WTC11 (cell line): ENCODE data around the gene FRAT2. TPM values are rescaled to one million over a fixed set of nuclear protein-coding genes. Genes with fewer than 3 reads are reported as not detected.
A peak's percentile ranks its signal among the peaks of the same experiment; 100 is the strongest.

Source experiments
- ATAC-seq: fragments of 200-7000 bp; cut with Tn5 transposase; 2 replicates; pipeline ENCODE4 v1.10.0; 2021; ENCODE audit warnings: mild to moderate bottlenecking, moderate library complexity
- CTCF ChIA-PET: fragments of 300-600 bp; sonication (Branson Sonifier 250); formaldehyde crosslinking; loops from one replicate; lab custom pipeline; 2021; ENCODE audit warnings: antibody characterized with exemption; lab: Charles Lee
- POLR2A ChIA-PET: fragments of 350-600 bp; sonication (Branson Sonifier 250); formaldehyde crosslinking; loops from one replicate; lab custom pipeline; 2021; ENCODE audit warnings: antibody characterized with exemption; lab: Charles Lee
- DNase-seq: peaks from one replicate; pipeline ENCODE4 v3.0.0; 2021; ENCODE audit warnings: low spot score
- H3K27ac Mint-ChIP-seq: 2 replicates; pipeline ENCODE4 v1.8.0; 2021; ENCODE audit warnings: mixed read lengths
- H3K27me3 Mint-ChIP-seq: 2 replicates; pipeline ENCODE4 v1.8.0; 2021; ENCODE audit warnings: low read depth, mild to moderate bottlenecking, moderate library complexity, mixed read lengths
- H3K36me3 Mint-ChIP-seq: 2 replicates; pipeline ENCODE4 v1.8.0; 2021; ENCODE audit warnings: mixed read lengths
- H3K4me1 Mint-ChIP-seq: 2 replicates; pipeline ENCODE4 v1.8.0; 2022; ENCODE audit warnings: mixed read lengths
- H3K4me3 Mint-ChIP-seq: 2 replicates; pipeline ENCODE4 v1.8.0; 2021; ENCODE audit warnings: mild to moderate bottlenecking, moderate library complexity, mixed read lengths
- H3K9me3 Mint-ChIP-seq: 2 replicates; pipeline ENCODE4 v1.8.0; 2021; ENCODE audit warnings: mixed read lengths
- ETV6 ChIP-seq: sonication (generic); formaldehyde crosslinking; IDR thresholded peaks from 2 replicates; pipeline ENCODE4 v1.8.1; 2022; ENCODE audit warnings: mild to moderate bottlenecking, missing genetic modification reagents
- GRHL2 ChIP-seq: fragments of 250-450 bp; sonication (Bioruptor Pico); IDR thresholded peaks from 2 replicates; pipeline ENCODE4 v1.8.0; 2022; ENCODE audit warnings: mild to moderate bottlenecking, moderate library complexity; ENCODE audit not compliant: insufficient replicate concordance, severe bottlenecking
- IRF2 ChIP-seq: sonication (generic); formaldehyde crosslinking; IDR thresholded peaks from 2 replicates; pipeline ENCODE4 v1.8.0; 2022; ENCODE audit warnings: low read depth, missing genetic modification reagents, borderline replicate concordance
- MXD4 ChIP-seq: fragments of 250-450 bp; sonication (Bioruptor Pico); IDR thresholded peaks from 2 replicates; pipeline ENCODE4 v1.8.0; 2021; ENCODE audit warnings: mild to moderate bottlenecking, moderate library complexity, borderline replicate concordance
- TCF7 ChIP-seq: sonication (generic); formaldehyde crosslinking; IDR thresholded peaks from 2 replicates; pipeline ENCODE4 v1.8.0; 2022; ENCODE audit warnings: mild to moderate bottlenecking, low read depth, missing genetic modification reagents, moderate library complexity
- ZNF121 ChIP-seq: sonication (generic); formaldehyde crosslinking; IDR thresholded peaks from 2 replicates; pipeline ENCODE4 v1.8.0; 2023; ENCODE audit warnings: missing genetic modification reagents
- ZNF396 ChIP-seq: fragments of 250-450 bp; sonication (Bioruptor Pico); IDR thresholded peaks from 2 replicates; pipeline ENCODE4 v1.8.0; 2021; ENCODE audit warnings: mild to moderate bottlenecking, moderate library complexity, borderline replicate concordance
- total RNA-seq: library from RNA; stranded (reverse); gene quantifications from 3 replicates; pipeline ENCODE4 v1.2.3, GENCODE V29; 2021
- TF ChIP-seq, protein P1 (sequence below): fragments of 250-450 bp; sonication (Bioruptor Pico); IDR thresholded peaks from 2 replicates; pipeline ENCODE4 v1.9.0; 2021; ENCODE audit warnings: moderate library complexity, mild to moderate bottlenecking, inconsistent platforms, borderline replicate concordance
- TF ChIP-seq, protein P2 (sequence below): sonication (generic); formaldehyde crosslinking; IDR thresholded peaks from 2 replicates; pipeline ENCODE4 v1.8.1; 2022; ENCODE audit warnings: mild to moderate bottlenecking, missing genetic modification reagents, moderate library complexity, borderline replicate concordance
- TF ChIP-seq, protein P3 (sequence below): sonication (generic); formaldehyde crosslinking; IDR thresholded peaks from 2 replicates; pipeline ENCODE4 v1.8.1; 2022; ENCODE audit warnings: missing genetic modification reagents, borderline replicate concordance
- TF ChIP-seq, protein P4 (sequence below): sonication (generic); formaldehyde crosslinking; IDR thresholded peaks from 2 replicates; pipeline ENCODE4 v1.8.0; 2023; ENCODE audit warnings: missing genetic modification reagents, mild to moderate bottlenecking, borderline replicate concordance
- TF ChIP-seq, protein P5 (sequence below): sonication (generic); formaldehyde crosslinking; IDR thresholded peaks from 2 replicates; pipeline ENCODE4 v1.8.0; 2023; ENCODE audit warnings: missing genetic modification reagents
- TF ChIP-seq, protein P6 (sequence below): sonication (generic); formaldehyde crosslinking; IDR thresholded peaks from 2 replicates; pipeline ENCODE4 v1.8.1; 2022; ENCODE audit warnings: low read depth, missing genetic modification reagents, borderline replicate concordance
- TF ChIP-seq, protein P7 (sequence below): sonication (generic); formaldehyde crosslinking; IDR thresholded peaks from 2 replicates; pipeline ENCODE4 v1.8.1; 2023; ENCODE audit warnings: mild to moderate bottlenecking, missing genetic modification reagents, borderline replicate concordance
- TF ChIP-seq, protein P8 (sequence below): sonication (generic); formaldehyde crosslinking; IDR thresholded peaks from 2 replicates; pipeline ENCODE4 v1.8.1; 2023; ENCODE audit warnings: mild to moderate bottlenecking, missing genetic modification reagents, moderate library complexity

FRAT2 gene
- total RNA-seq, 1 experiment from 2014 or later, result 48.2 TPM

DNA sequence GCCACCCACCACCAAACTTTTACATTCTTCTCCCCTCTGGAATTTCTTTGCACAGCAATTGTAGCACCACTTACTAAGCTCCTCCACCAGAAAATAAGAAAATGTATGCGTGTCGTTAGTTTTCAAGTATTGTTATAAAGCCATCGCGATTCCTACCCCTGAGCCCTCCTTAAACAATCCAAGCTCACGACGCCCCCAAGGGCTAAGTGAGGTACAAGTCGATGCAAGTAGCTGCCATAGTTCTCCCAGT is 1.3 kb downstream of the FRAT2 start:
- H3K4me3 Mint-ChIP-seq, result peak overlapping the region; percentile 86
- ATAC-seq (peak; percentile 6; the same call in 1 of the 2 replicates), DNase-seq (peak; percentile 46)
- peaks cover 10% of the 10 kb centered on the region for H3K36me3 Mint-ChIP-seq
- TF ChIP-seq, protein P1, sequence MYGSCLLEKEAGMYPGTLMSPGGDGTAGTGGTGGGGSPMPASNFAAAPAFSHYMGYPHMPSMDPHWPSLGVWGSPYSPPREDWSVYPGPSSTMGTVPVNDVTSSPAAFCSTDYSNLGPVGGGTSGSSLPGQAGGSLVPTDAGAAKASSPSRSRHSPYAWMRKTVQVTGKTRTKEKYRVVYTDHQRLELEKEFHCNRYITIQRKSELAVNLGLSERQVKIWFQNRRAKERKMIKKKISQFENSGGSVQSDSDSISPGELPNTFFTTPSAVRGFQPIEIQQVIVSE (CRISPR knock-in tag), result no peak
- TF ChIP-seq TCF7 (CRISPR knock-in tag) (no peak), ZNF396 (CRISPR knock-in tag) (no peak), ZNF121 (CRISPR knock-in tag) (no peak), GRHL2 (CRISPR knock-in tag) (no peak)
- TF ChIP-seq, protein P2, sequence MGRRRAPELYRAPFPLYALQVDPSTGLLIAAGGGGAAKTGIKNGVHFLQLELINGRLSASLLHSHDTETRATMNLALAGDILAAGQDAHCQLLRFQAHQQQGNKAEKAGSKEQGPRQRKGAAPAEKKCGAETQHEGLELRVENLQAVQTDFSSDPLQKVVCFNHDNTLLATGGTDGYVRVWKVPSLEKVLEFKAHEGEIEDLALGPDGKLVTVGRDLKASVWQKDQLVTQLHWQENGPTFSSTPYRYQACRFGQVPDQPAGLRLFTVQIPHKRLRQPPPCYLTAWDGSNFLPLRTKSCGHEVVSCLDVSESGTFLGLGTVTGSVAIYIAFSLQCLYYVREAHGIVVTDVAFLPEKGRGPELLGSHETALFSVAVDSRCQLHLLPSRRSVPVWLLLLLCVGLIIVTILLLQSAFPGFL (CRISPR knock-in tag), result no peak
- TF ChIP-seq, protein P3, sequence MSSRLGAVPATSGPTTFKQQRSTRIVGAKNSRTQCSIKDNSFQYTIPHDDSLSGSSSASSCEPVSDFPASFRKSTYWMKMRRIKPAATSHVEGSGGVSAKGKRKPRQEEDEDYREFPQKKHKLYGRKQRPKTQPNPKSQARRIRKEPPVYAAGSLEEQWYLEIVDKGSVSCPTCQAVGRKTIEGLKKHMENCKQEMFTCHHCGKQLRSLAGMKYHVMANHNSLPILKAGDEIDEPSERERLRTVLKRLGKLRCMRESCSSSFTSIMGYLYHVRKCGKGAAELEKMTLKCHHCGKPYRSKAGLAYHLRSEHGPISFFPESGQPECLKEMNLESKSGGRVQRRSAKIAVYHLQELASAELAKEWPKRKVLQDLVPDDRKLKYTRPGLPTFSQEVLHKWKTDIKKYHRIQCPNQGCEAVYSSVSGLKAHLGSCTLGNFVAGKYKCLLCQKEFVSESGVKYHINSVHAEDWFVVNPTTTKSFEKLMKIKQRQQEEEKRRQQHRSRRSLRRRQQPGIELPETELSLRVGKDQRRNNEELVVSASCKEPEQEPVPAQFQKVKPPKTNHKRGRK (CRISPR knock-in tag), result no peak
- TF ChIP-seq, protein P4, sequence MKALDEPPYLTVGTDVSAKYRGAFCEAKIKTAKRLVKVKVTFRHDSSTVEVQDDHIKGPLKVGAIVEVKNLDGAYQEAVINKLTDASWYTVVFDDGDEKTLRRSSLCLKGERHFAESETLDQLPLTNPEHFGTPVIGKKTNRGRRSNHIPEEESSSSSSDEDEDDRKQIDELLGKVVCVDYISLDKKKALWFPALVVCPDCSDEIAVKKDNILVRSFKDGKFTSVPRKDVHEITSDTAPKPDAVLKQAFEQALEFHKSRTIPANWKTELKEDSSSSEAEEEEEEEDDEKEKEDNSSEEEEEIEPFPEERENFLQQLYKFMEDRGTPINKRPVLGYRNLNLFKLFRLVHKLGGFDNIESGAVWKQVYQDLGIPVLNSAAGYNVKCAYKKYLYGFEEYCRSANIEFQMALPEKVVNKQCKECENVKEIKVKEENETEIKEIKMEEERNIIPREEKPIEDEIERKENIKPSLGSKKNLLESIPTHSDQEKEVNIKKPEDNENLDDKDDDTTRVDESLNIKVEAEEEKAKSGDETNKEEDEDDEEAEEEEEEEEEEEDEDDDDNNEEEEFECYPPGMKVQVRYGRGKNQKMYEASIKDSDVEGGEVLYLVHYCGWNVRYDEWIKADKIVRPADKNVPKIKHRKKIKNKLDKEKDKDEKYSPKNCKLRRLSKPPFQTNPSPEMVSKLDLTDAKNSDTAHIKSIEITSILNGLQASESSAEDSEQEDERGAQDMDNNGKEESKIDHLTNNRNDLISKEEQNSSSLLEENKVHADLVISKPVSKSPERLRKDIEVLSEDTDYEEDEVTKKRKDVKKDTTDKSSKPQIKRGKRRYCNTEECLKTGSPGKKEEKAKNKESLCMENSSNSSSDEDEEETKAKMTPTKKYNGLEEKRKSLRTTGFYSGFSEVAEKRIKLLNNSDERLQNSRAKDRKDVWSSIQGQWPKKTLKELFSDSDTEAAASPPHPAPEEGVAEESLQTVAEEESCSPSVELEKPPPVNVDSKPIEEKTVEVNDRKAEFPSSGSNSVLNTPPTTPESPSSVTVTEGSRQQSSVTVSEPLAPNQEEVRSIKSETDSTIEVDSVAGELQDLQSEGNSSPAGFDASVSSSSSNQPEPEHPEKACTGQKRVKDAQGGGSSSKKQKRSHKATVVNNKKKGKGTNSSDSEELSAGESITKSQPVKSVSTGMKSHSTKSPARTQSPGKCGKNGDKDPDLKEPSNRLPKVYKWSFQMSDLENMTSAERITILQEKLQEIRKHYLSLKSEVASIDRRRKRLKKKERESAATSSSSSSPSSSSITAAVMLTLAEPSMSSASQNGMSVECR (CRISPR knock-in tag), result no peak
- H3K27me3 Mint-ChIP-seq, result no peaks in the 10 kb centered on the region
- H3K4me1 Mint-ChIP-seq, result peaks cover 59% of the 10 kb centered on the region
- peak overlapping the region; percentile 97 for H3K27ac Mint-ChIP-seq
- ChIA-PET CTCF (interaction anchor here (0.6 to 3.5 kb wide), 17 partner anchors 12 to 296 kb away, joined by 3 to 31 read pairs (median 4); partner anchors contain the start of genes FRAT1 and RRP12), POLR2A (interaction anchor here (2.0 to 5.9 kb wide), 3 partner anchors 11 to 41 kb away, joined by 11 to 46 read pairs (median 12); partner anchors contain the start of genes ARHGAP19 and FRAT1)
- no peaks in the 10 kb centered on the region for H3K9me3 Mint-ChIP-seq

DNA sequence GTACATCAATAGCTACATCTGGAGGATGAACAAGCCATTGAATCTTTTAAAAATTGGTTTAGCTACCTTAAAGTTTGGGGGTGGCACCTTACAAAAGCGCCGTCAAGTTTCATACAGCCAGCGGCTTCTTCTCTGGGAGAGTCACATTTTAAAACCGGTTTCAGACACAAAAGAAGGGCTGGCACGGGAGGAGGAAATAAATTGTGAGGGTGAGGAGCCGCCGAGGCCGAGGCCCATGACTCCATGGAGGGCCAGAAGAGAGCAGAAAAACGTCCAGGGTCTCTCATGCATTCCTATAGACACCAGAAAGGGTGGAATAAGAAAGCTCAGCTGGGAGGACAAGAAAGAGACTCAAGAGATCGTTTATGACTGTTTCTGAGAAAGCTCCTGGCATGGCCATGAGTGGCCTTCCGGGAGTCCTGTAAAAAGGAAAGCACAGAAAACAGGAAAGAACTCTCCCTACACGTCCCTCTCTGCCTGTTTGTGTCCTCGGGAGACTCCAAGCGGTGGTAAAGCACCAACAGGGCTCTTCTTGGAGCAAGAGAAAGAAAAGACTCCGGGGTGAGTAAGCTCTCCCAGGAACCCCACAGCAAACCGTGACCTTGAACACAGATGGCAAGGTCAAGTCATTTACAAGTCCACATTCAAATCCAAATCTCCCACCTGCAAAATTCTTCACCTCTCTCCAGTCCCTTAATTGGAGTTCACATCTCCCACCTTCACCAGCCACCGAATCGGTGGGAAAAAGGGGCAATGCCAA is 1.8 kb downstream of the FRAT2 start:
- H3K4me1 Mint-ChIP-seq, result peaks cover 59% of the 10 kb centered on the region
- ATAC-seq (0 out of 2 replicates have a peak, but pooled peaks have one; percentile 2), DNase-seq (peak; percentile 34)
- H3K9me3 Mint-ChIP-seq, result no peaks in the 10 kb centered on the region
- POLR2A ChIA-PET, result interaction anchor here (2.0 to 5.9 kb wide), 3 partner anchors 11 to 41 kb away, joined by 11 to 46 read pairs (median 12); partner anchors contain the start of genes ARHGAP19 and FRAT1
- H3K36me3 Mint-ChIP-seq, result peaks cover 10% of the 10 kb centered on the region
- H3K27ac Mint-ChIP-seq, result peak overlapping the region; percentile 97
- H3K27me3 Mint-ChIP-seq, result no peaks in the 10 kb centered on the region
- CTCF ChIA-PET, result interaction anchor here (0.6 to 3.5 kb wide), 17 partner anchors 11 to 295 kb away, joined by 3 to 31 read pairs (median 4); partner anchors contain the start of genes FRAT1 and RRP12
- H3K4me3 Mint-ChIP-seq, result peak overlapping the region; percentile 86
- TF ChIP-seq, protein P1 (CRISPR knock-in tag), result no peak
- TF ChIP-seq ETV6 (CRISPR knock-in tag) (no peak), IRF2 (CRISPR knock-in tag) (no peak), MXD4 (no peak)
- TF ChIP-seq, protein P5, sequence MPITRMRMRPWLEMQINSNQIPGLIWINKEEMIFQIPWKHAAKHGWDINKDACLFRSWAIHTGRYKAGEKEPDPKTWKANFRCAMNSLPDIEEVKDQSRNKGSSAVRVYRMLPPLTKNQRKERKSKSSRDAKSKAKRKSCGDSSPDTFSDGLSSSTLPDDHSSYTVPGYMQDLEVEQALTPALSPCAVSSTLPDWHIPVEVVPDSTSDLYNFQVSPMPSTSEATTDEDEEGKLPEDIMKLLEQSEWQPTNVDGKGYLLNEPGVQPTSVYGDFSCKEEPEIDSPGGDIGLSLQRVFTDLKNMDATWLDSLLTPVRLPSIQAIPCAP, result no peak
- TF ChIP-seq, protein P6, sequence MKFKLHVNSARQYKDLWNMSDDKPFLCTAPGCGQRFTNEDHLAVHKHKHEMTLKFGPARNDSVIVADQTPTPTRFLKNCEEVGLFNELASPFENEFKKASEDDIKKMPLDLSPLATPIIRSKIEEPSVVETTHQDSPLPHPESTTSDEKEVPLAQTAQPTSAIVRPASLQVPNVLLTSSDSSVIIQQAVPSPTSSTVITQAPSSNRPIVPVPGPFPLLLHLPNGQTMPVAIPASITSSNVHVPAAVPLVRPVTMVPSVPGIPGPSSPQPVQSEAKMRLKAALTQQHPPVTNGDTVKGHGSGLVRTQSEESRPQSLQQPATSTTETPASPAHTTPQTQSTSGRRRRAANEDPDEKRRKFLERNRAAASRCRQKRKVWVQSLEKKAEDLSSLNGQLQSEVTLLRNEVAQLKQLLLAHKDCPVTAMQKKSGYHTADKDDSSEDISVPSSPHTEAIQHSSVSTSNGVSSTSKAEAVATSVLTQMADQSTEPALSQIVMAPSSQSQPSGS, result no peak
- TF ChIP-seq, protein P7, sequence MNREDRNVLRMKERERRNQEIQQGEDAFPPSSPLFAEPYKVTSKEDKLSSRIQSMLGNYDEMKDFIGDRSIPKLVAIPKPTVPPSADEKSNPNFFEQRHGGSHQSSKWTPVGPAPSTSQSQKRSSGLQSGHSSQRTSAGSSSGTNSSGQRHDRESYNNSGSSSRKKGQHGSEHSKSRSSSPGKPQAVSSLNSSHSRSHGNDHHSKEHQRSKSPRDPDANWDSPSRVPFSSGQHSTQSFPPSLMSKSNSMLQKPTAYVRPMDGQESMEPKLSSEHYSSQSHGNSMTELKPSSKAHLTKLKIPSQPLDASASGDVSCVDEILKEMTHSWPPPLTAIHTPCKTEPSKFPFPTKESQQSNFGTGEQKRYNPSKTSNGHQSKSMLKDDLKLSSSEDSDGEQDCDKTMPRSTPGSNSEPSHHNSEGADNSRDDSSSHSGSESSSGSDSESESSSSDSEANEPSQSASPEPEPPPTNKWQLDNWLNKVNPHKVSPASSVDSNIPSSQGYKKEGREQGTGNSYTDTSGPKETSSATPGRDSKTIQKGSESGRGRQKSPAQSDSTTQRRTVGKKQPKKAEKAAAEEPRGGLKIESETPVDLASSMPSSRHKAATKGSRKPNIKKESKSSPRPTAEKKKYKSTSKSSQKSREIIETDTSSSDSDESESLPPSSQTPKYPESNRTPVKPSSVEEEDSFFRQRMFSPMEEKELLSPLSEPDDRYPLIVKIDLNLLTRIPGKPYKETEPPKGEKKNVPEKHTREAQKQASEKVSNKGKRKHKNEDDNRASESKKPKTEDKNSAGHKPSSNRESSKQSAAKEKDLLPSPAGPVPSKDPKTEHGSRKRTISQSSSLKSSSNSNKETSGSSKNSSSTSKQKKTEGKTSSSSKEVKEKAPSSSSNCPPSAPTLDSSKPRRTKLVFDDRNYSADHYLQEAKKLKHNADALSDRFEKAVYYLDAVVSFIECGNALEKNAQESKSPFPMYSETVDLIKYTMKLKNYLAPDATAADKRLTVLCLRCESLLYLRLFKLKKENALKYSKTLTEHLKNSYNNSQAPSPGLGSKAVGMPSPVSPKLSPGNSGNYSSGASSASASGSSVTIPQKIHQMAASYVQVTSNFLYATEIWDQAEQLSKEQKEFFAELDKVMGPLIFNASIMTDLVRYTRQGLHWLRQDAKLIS, result 0 out of 2 replicates have a peak, but pooled peaks have one; percentile 5
- TF ChIP-seq, protein P8, sequence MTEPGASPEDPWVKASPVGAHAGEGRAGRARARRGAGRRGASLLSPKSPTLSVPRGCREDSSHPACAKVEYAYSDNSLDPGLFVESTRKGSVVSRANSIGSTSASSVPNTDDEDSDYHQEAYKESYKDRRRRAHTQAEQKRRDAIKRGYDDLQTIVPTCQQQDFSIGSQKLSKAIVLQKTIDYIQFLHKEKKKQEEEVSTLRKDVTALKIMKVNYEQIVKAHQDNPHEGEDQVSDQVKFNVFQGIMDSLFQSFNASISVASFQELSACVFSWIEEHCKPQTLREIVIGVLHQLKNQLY (CRISPR knock-in tag), result no peak
